Endodermal cell (in vitro differentiated cells): ENCODE measurements around the gene GALP. TPM values are rescaled to one million over a fixed set of nuclear protein-coding genes. Genes with fewer than 3 reads are reported as not detected.

ENCODE experiments used
- DNase-seq: peaks from one replicate; pipeline ENCODE4 v3.0.0-alpha.2; 2017
- H3K27ac ChIP-seq: 2 replicates; pipeline ENCODE4 v1.5.1; 2013; ENCODE audit warnings: mild to moderate bottlenecking, low read depth, low read length, moderate library complexity
- H3K27me3 ChIP-seq: 2 replicates; pipeline ENCODE4 v1.6.1; 2013; ENCODE audit warnings: mild to moderate bottlenecking, low read length, moderate library complexity; ENCODE audit not compliant: insufficient read depth, control insufficient read depth, poor library complexity, severe bottlenecking
- H3K36me3 ChIP-seq: 2 replicates; pipeline ENCODE4 v1.7.0; 2013; ENCODE audit warnings: mild to moderate bottlenecking, low read length, moderate library complexity; ENCODE audit not compliant: control insufficient read depth, insufficient read depth
- H3K4me1 ChIP-seq: one replicate; pipeline ENCODE4 v1.7.0; 2013; ENCODE audit warnings: low read length; ENCODE audit not compliant: control insufficient read depth, insufficient read depth
- H3K4me3 ChIP-seq: 2 replicates; pipeline ENCODE4 v1.5.1; 2013; ENCODE audit warnings: mild to moderate bottlenecking, low read length, moderate library complexity
- H3K9ac ChIP-seq: 2 replicates; pipeline ENCODE4 v1.6.1; 2013; ENCODE audit warnings: mild to moderate bottlenecking, low read length, moderate library complexity; ENCODE audit not compliant: poor library complexity, severe bottlenecking; ENCODE audit errors: extremely low read depth
- H3K9me3 ChIP-seq: 2 replicates; pipeline ENCODE4 v1.6.1; 2013; ENCODE audit warnings: mild to moderate bottlenecking, low read length, moderate library complexity; ENCODE audit not compliant: control insufficient read depth
- H3K27ac Mint-ChIP-seq: 2 replicates; pipeline ENCODE4 v1.8.0; 2020; ENCODE audit warnings: mixed read lengths
- H3K27me3 Mint-ChIP-seq: 2 replicates; pipeline ENCODE4 v1.8.0; 2021; ENCODE audit warnings: mild to moderate bottlenecking, mixed read lengths; ENCODE audit not compliant: insufficient read depth
- H3K36me3 Mint-ChIP-seq: 2 replicates; pipeline ENCODE4 v1.8.0; 2020; ENCODE audit warnings: low read depth, mixed read lengths
- H3K4me1 Mint-ChIP-seq: 2 replicates; pipeline ENCODE4 v1.8.0; 2020; ENCODE audit warnings: mixed read lengths
- H3K4me3 Mint-ChIP-seq: 2 replicates; pipeline ENCODE4 v1.8.0; 2020; ENCODE audit warnings: mild to moderate bottlenecking, moderate library complexity, mixed read lengths
- H3K9me3 Mint-ChIP-seq: 2 replicates; pipeline ENCODE4 v1.8.0; 2020; ENCODE audit warnings: mild to moderate bottlenecking, mixed read lengths
- WGBS, 2 experiments: methylation state at CpG; one replicate each; pipeline versions ENCODE4 v1.1.5 to v1.1.7; 2013; ENCODE audit warnings: missing lambda C conversion rate in 2 of 2, mixed read lengths in 1 of 2; ENCODE audit not compliant: insufficient coverage in 1 of 2, insufficient read length in 1 of 2; 5-methylcytosine and 5-hydroxymethylcytosine counted together
- total RNA-seq, 2 donors: library from RNA; stranded (reverse); fragmentation: NEBNext Ultra II Directional in 1 of 2; extraction: Animal tissue kit (Norgen Biotek cat#: 25700) in 1 of 2; gene quantifications; 2 replicates in 1 of 2; 3 replicates in 1 of 2; pipeline ENCODE4 v1.2.1, GENCODE V29; 2021
- TF ChIP-seq, protein P1 (sequence below): fragments of 200-600 bp; sonication (generic); conservative IDR thresholded peaks from 2 replicates; pipeline ENCODE4 v1.5.0; 2021; ENCODE audit warnings: antibody characterized with exemption, mild to moderate bottlenecking

Gene GALP
- total RNA-seq, 2 donors from 2014 or later: 0.40 TPM; not detected in 1

- Histone ChIP-seq H3K36me3 (peaks cover 11% of the 10 kb centered on the region), H3K27me3 (no peaks in the 10 kb centered on the region), H3K27ac (no peak overlapping the region), H3K9ac (no peak overlapping the region), H3K4me3 (no peak overlapping the region), H3K9me3 (no peaks in the 10 kb centered on the region), H3K4me1 (no peaks in the 10 kb centered on the region)
- DNase-seq: no peak
- TF ChIP-seq, protein P1, sequence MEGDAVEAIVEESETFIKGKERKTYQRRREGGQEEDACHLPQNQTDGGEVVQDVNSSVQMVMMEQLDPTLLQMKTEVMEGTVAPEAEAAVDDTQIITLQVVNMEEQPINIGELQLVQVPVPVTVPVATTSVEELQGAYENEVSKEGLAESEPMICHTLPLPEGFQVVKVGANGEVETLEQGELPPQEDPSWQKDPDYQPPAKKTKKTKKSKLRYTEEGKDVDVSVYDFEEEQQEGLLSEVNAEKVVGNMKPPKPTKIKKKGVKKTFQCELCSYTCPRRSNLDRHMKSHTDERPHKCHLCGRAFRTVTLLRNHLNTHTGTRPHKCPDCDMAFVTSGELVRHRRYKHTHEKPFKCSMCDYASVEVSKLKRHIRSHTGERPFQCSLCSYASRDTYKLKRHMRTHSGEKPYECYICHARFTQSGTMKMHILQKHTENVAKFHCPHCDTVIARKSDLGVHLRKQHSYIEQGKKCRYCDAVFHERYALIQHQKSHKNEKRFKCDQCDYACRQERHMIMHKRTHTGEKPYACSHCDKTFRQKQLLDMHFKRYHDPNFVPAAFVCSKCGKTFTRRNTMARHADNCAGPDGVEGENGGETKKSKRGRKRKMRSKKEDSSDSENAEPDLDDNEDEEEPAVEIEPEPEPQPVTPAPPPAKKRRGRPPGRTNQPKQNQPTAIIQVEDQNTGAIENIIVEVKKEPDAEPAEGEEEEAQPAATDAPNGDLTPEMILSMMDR: no peak
- H3K36me3 Mint-ChIP-seq: peaks cover 12% of the 10 kb centered on the region
- no peaks in the 10 kb centered on the region for H3K9me3 Mint-ChIP-seq
- H3K4me3 Mint-ChIP-seq: no peak overlapping the region
- no peaks in the 10 kb centered on the region for H3K4me1 Mint-ChIP-seq
- 94 to 100% methylated on average over 4 to 11 of the region's 11 CpGs for WGBS, 2 experiments
- no peak overlapping the region for H3K27ac Mint-ChIP-seq
- no peaks in the 10 kb centered on the region for H3K27me3 Mint-ChIP-seq
These were observed 14.3 kb upstream of the GALP start for GRCh38 chr19:56161534-56161933.

DNA sequence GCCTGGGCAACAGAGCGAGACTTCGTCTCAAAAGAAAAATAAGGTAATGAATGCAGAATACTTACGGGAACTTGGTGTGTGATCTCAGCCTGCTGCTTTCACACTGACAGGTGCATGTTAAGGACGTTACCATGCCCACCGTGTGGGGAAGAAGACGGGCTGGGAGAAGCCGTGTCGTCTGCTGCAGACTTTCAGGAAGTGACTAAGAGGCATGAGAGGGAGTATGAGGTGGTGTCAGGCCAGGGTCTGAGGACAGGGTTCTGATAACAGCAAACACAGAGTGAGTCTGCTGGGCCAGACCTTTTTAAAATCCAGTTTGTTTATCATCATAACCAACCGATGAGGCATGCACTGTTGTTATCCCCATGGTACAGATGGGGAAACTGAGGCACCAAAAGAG lies 13.6 kb upstream of the GALP start:
- H3K27ac Mint-ChIP-seq: no peak overlapping the region
- H3K9me3 Mint-ChIP-seq: no peaks in the 10 kb centered on the region
- peaks cover 11% of the 10 kb centered on the region for H3K36me3 ChIP-seq
- H3K27ac ChIP-seq: no peak overlapping the region
- H3K9ac ChIP-seq: no peak overlapping the region
- H3K4me3 ChIP-seq: no peak overlapping the region
- no peaks in the 10 kb centered on the region for H3K27me3 Mint-ChIP-seq
- TF ChIP-seq, protein P1: no peak
- H3K4me1 ChIP-seq: no peaks in the 10 kb centered on the region
- no peak for DNase-seq
- H3K9me3 ChIP-seq: no peaks in the 10 kb centered on the region
- H3K4me3 Mint-ChIP-seq: no peak overlapping the region
- H3K27me3 ChIP-seq: no peaks in the 10 kb centered on the region
- H3K36me3 Mint-ChIP-seq: peaks cover 9% of the 10 kb centered on the region
- WGBS, 2 experiments: 87 to 93% methylated on average over 7 to 9 of the region's 9 CpGs
- no peaks in the 10 kb centered on the region for H3K4me1 Mint-ChIP-seq

DNA sequence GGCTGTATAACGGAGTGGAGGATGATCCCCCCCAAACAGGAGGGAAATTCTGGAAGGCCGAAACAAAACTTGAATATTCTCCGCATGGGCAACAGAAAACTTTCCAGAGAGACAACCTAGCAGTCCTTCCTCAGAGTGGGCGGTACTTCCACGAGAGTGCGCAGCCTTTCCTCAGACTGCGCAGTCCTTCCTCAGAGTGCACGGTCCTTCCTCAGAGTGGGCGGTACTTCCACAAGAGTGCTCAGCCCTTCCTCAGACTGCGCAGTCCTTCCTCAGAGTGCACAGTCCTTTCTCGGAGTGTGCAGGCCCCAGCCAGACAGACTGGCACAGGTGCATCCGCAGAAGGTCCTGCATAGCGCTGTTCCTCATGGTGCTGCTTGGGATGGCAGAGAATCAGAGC lies 12.7 kb upstream of the GALP start:
- 92 to 96% methylated on average over 13 of the region's 13 CpGs for WGBS, 2 experiments
- no peaks in the 10 kb centered on the region for H3K9me3 Mint-ChIP-seq
- DNase-seq: no peak
- Histone ChIP-seq H3K4me1 (no peaks in the 10 kb centered on the region), H3K9ac (no peak overlapping the region), H3K36me3 (peaks cover 11% of the 10 kb centered on the region), H3K9me3 (no peaks in the 10 kb centered on the region), H3K27me3 (no peaks in the 10 kb centered on the region), H3K27ac (no peak overlapping the region), H3K4me3 (no peak overlapping the region)
- no peak overlapping the region for H3K4me3 Mint-ChIP-seq
- H3K27me3 Mint-ChIP-seq: no peaks in the 10 kb centered on the region
- peaks cover 8% of the 10 kb centered on the region for H3K36me3 Mint-ChIP-seq
- no peak overlapping the region for H3K27ac Mint-ChIP-seq
- no peaks in the 10 kb centered on the region for H3K4me1 Mint-ChIP-seq
- TF ChIP-seq, protein P1: no peak
